Measurements from ENCODE around the gene NELFCD. TPM values are rescaled to one million over a fixed set of nuclear protein-coding genes. Genes with fewer than 3 reads are reported as not detected.

The NELFCD gene
- total RNA-seq, 1 donor from 2014 or later, result 112 TPM

DNA sequence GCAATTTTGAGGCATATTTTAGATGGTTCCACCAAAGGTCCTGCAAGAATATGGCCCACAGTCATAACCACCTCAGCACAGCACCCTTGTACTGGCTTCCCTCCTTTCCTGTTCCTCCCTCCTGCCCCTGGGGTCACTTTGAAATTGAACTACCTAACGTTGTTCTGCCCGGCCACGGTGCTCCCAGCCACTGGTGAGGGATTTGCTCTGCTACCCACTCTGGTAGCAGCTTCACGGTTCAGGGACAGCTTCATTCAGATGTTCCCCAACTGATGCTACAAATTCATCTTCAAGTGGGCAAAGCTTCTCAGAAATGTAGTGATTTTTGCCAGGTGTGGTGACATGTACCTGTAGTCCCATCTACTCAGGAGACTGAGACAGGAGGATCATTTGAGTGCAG is 7.9 kb upstream of the NELFCD start:
- Mint-ChIP-seq H3K9me3 (ENCODE audit: unreplicated experiment) (peaks cover 4% of the 10 kb centered on the region), H3K36me3 (ENCODE audit: unreplicated experiment) (peaks cover 18% of the 10 kb centered on the region), H3K4me3 (ENCODE audit: unreplicated experiment) (no peak overlapping the region), H3K27me3 (ENCODE audit: unreplicated experiment) (peaks cover 1% of the 10 kb centered on the region), H3K27ac (ENCODE audit: unreplicated experiment) (no peak overlapping the region), H3K4me1 (ENCODE audit: low read depth, unreplicated experiment) (no peaks in the 10 kb centered on the region)
- DNase-seq, result no peak
- TF ChIP-seq, protein P1, sequence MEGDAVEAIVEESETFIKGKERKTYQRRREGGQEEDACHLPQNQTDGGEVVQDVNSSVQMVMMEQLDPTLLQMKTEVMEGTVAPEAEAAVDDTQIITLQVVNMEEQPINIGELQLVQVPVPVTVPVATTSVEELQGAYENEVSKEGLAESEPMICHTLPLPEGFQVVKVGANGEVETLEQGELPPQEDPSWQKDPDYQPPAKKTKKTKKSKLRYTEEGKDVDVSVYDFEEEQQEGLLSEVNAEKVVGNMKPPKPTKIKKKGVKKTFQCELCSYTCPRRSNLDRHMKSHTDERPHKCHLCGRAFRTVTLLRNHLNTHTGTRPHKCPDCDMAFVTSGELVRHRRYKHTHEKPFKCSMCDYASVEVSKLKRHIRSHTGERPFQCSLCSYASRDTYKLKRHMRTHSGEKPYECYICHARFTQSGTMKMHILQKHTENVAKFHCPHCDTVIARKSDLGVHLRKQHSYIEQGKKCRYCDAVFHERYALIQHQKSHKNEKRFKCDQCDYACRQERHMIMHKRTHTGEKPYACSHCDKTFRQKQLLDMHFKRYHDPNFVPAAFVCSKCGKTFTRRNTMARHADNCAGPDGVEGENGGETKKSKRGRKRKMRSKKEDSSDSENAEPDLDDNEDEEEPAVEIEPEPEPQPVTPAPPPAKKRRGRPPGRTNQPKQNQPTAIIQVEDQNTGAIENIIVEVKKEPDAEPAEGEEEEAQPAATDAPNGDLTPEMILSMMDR (IDR thresholded peaks at IDR 0.05; ENCODE audit: partially characterized antibody, unreplicated experiment), result no peak

- H3K27ac Mint-ChIP-seq (ENCODE audit: unreplicated experiment), result no peak overlapping the region
- H3K9me3 Mint-ChIP-seq (ENCODE audit: unreplicated experiment), result peaks cover 2% of the 10 kb centered on the region
- TF ChIP-seq, protein P1 (IDR thresholded peaks at IDR 0.05; ENCODE audit: partially characterized antibody, unreplicated experiment), result no peak
- H3K27me3 Mint-ChIP-seq (ENCODE audit: unreplicated experiment), result peaks cover 1% of the 10 kb centered on the region
- H3K4me3 Mint-ChIP-seq (ENCODE audit: unreplicated experiment), result no peak overlapping the region
- H3K4me1 Mint-ChIP-seq (ENCODE audit: low read depth, unreplicated experiment), result no peaks in the 10 kb centered on the region
- peaks cover 18% of the 10 kb centered on the region for H3K36me3 Mint-ChIP-seq (ENCODE audit: unreplicated experiment)
- DNase-seq, result no peak
These were observed 7.2 kb upstream of the NELFCD start for GRCh38 chr20:58973866-58974265.

- TF ChIP-seq, protein P1 (IDR thresholded peaks at IDR 0.05; ENCODE audit: partially characterized antibody, unreplicated experiment), result no peak
- peaks cover 1% of the 10 kb centered on the region for H3K27me3 Mint-ChIP-seq (ENCODE audit: unreplicated experiment)
- no peak overlapping the region for H3K4me3 Mint-ChIP-seq (ENCODE audit: unreplicated experiment)
- DNase-seq, result no peak
- H3K27ac Mint-ChIP-seq (ENCODE audit: unreplicated experiment), result no peak overlapping the region
- peaks cover 11% of the 10 kb centered on the region for H3K36me3 Mint-ChIP-seq (ENCODE audit: unreplicated experiment)
- H3K4me1 Mint-ChIP-seq (ENCODE audit: low read depth, unreplicated experiment), result no peaks in the 10 kb centered on the region
- H3K9me3 Mint-ChIP-seq (ENCODE audit: unreplicated experiment), result peaks cover 2% of the 10 kb centered on the region
These were observed 5.7 kb upstream of the NELFCD start for GRCh38 chr20:58975353-58975752.

- Mint-ChIP-seq H3K27ac (ENCODE audit: unreplicated experiment) (no peak overlapping the region), H3K36me3 (ENCODE audit: unreplicated experiment) (peaks cover 11% of the 10 kb centered on the region), H3K4me3 (ENCODE audit: unreplicated experiment) (no peak overlapping the region), H3K27me3 (ENCODE audit: unreplicated experiment) (peaks cover 1% of the 10 kb centered on the region), H3K9me3 (ENCODE audit: unreplicated experiment) (peaks cover 2% of the 10 kb centered on the region), H3K4me1 (ENCODE audit: low read depth, unreplicated experiment) (no peaks in the 10 kb centered on the region)
- TF ChIP-seq, protein P1 (IDR thresholded peaks at IDR 0.05; ENCODE audit: partially characterized antibody, unreplicated experiment), result no peak
- no peak for DNase-seq
These were observed 4.9 kb upstream of the NELFCD start for GRCh38 chr20:58976061-58976730.

- H3K4me1 Mint-ChIP-seq (ENCODE audit: low read depth, unreplicated experiment), result peaks cover 7% of the 10 kb centered on the region
- H3K27ac Mint-ChIP-seq (ENCODE audit: unreplicated experiment), result no peak overlapping the region
- DNase-seq, result no peak
- TF ChIP-seq, protein P1 (IDR thresholded peaks at IDR 0.05; ENCODE audit: partially characterized antibody, unreplicated experiment), result no peak
- peaks cover 11% of the 10 kb centered on the region for H3K36me3 Mint-ChIP-seq (ENCODE audit: unreplicated experiment)
- H3K27me3 Mint-ChIP-seq (ENCODE audit: unreplicated experiment), result peaks cover 4% of the 10 kb centered on the region
- no peak overlapping the region for H3K4me3 Mint-ChIP-seq (ENCODE audit: unreplicated experiment)
- H3K9me3 Mint-ChIP-seq (ENCODE audit: unreplicated experiment), result peaks cover 2% of the 10 kb centered on the region
These were observed 2.5 kb upstream of the NELFCD start for GRCh38 chr20:58978351-58979190.

Data from glutamatergic neuron (in vitro differentiated cells).